Tibial nerve (tissue), 4 donors: Measurements from ENCODE around the gene UTF1. TPM values are rescaled to one million over a fixed set of nuclear protein-coding genes. Genes with fewer than 3 reads are reported as not detected.

Source experiments
- DNase-seq, 2 donors: peaks; one replicate each; pipeline ENCODE4 v3.0.0-alpha.2; 2019; ENCODE audit warnings: low spot score in 2 of 2
- H3K27ac ChIP-seq, 4 donors: fragments of 200-600 bp; sonication (generic) in 3 of 4; one replicate each; pipeline ENCODE4 v1.5.1; 2017 to 2019; ENCODE audit warnings: mild to moderate bottlenecking in 1 of 4
- H3K27me3 ChIP-seq, 2 donors: fragments of 200-600 bp; sonication (generic) in 1 of 2; one replicate each; pipeline versions ENCODE4 v1.5.1 to v1.6.0; 2017 to 2019
- H3K36me3 ChIP-seq, 3 donors: fragments of 200-600 bp; sonication (generic); one replicate each; pipeline ENCODE4 v1.5.1; 2018 to 2019
- H3K4me1 ChIP-seq, 4 donors: fragments of 200-600 bp; sonication (generic) in 3 of 4; one replicate each; pipeline ENCODE4 v1.5.1; 2017 to 2019
- H3K4me3 ChIP-seq, 4 donors: fragments of 200-600 bp; sonication (generic) in 3 of 4; one replicate each; pipeline ENCODE4 v1.5.1; 2017 to 2019; ENCODE audit warnings: mild to moderate bottlenecking in 1 of 4, moderate library complexity in 1 of 4
- H3K9me3 ChIP-seq, 4 donors: fragments of 200-600 bp; sonication (generic) in 3 of 4; one replicate each; pipeline ENCODE4 v1.5.1; 2017 to 2019
- CTCF ChIP-seq, 5 experiments: fragments of 200-600 bp in 3 of 5; fragments of 450-650 bp in 2 of 5; sonication (generic) in 3 of 5; IDR thresholded peaks; one replicate each; pipeline ENCODE4 v1.5.1; 2016 to 2019; ENCODE audit warnings: antibody characterized with exemption in 5 of 5, mild to moderate bottlenecking in 3 of 5, moderate library complexity in 2 of 5
- EP300 ChIP-seq, 2 donors: sonication (generic); formaldehyde crosslinking; IDR thresholded peaks; one replicate each; pipeline ENCODE4 v1.6.1; 2017; ENCODE audit warnings: antibody characterized with exemption in 2 of 2, mild to moderate bottlenecking in 1 of 2
- POLR2A ChIP-seq, 2 donors: fragments of 450-650 bp; IDR thresholded peaks; one replicate each; pipeline ENCODE4 v1.6.1; 2017; ENCODE audit warnings: antibody characterized with exemption in 2 of 2, mild to moderate bottlenecking in 2 of 2, moderate library complexity in 2 of 2
- WGBS, 2 donors: methylation state at CpG; one replicate each; pipeline ENCODE4 v1.1.5; 2018; 5-methylcytosine and 5-hydroxymethylcytosine counted together
- total RNA-seq, 4 donors: library from RNA; depleted of rRNA; stranded (reverse); fragments of >200 nt; gene quantifications; one replicate each; pipeline ENCODE4 v1.1.0, GENCODE V29; 2016

Gene UTF1
- total RNA-seq, 4 donors from 2014 or later = not detected

GRCh38 chr10:133249975-133250754, 20.1 kb downstream of the UTF1 start:
- WGBS, 2 donors = 41 to 49% methylated on average over 11 of the region's 11 CpGs
- Histone ChIP-seq H3K36me3 (no peaks in the 10 kb centered on the region), H3K9me3 (no peaks in the 10 kb centered on the region), H3K4me1 (no peaks in the 10 kb centered on the region), H3K27ac (no peak overlapping the region), H3K4me3 (no peak overlapping the region), H3K27me3 (peaks cover 0 to 50% of the 10 kb centered on the region in 2 donors)
- DNase-seq = no peak
- TF ChIP-seq CTCF (IDR thresholded peaks at IDR 0.05) = no peak
- TF ChIP-seq POLR2A (IDR thresholded peaks at IDR 0.05) = no peak
- no peak for TF ChIP-seq EP300 (IDR thresholded peaks at IDR 0.05)

- 45 to 67% methylated on average over 16 of the region's 28 CpGs for WGBS, 2 donors
Observed at GRCh38 chr10:133251388-133252222, 21.6 kb downstream of the UTF1 start.

GRCh38 chr10:133252223-133252552, 22.2 kb downstream of the UTF1 start:
- Histone ChIP-seq H3K9me3 (no peaks in the 10 kb centered on the region), H3K4me3 (no peak overlapping the region), H3K27ac (no peak overlapping the region), H3K36me3 (no peaks in the 10 kb centered on the region), H3K4me1 (peaks cover 0 to 3% (median under 1%) of the 10 kb centered on the region in 4 donors), H3K27me3 (peaks cover 0 to 31% of the 10 kb centered on the region in 2 donors)
- TF ChIP-seq POLR2A (IDR thresholded peaks at IDR 0.05) = no peak
- DNase-seq = no peak
- WGBS, 2 donors = 87 to 89% methylated on average over 11 to 12 of the region's 12 CpGs

More at GRCh38 chr10:133251388-133252222, 21.6 kb downstream of the UTF1 start:
- TF ChIP-seq EP300 (IDR thresholded peaks at IDR 0.05) = no peak
- TF ChIP-seq POLR2A (IDR thresholded peaks at IDR 0.05) = no peak
- TF ChIP-seq CTCF (IDR thresholded peaks at IDR 0.05) = no peak
- no peaks in the 10 kb centered on the region for H3K36me3 ChIP-seq
- H3K9me3 ChIP-seq = no peaks in the 10 kb centered on the region
- no peak overlapping the region for H3K27ac ChIP-seq
- H3K27me3 ChIP-seq = peaks cover 0 to 36% of the 10 kb centered on the region in 2 donors
- H3K4me3 ChIP-seq = no peak overlapping the region
- no peaks in the 10 kb centered on the region for H3K4me1 ChIP-seq
- DNase-seq = no peak

- no peak for DNase-seq
- H3K27me3 ChIP-seq = peaks cover 0 to 18% of the 10 kb centered on the region in 2 donors
- no peaks in the 10 kb centered on the region for H3K36me3 ChIP-seq
- H3K27ac ChIP-seq = no peak overlapping the region
- no peak for TF ChIP-seq CTCF (IDR thresholded peaks at IDR 0.05)
- no peak for TF ChIP-seq POLR2A (IDR thresholded peaks at IDR 0.05)
- TF ChIP-seq EP300 (IDR thresholded peaks at IDR 0.05) = no peak
- H3K9me3 ChIP-seq = no peaks in the 10 kb centered on the region
- no peak overlapping the region for H3K4me3 ChIP-seq
- WGBS, 2 donors = 76 to 79% methylated on average over 22 of the region's 22 CpGs
- H3K4me1 ChIP-seq = peaks cover 0 to 15% (median 10%) of the 10 kb centered on the region in 4 donors
Observed at GRCh38 chr10:133253361-133253955, 23.4 kb downstream of the UTF1 start.

- no peaks in the 10 kb centered on the region for H3K9me3 ChIP-seq
- no peaks in the 10 kb centered on the region for H3K36me3 ChIP-seq
- H3K27ac ChIP-seq = no peak overlapping the region
- no peak for TF ChIP-seq EP300 (IDR thresholded peaks at IDR 0.05)
- TF ChIP-seq POLR2A (IDR thresholded peaks at IDR 0.05) = no peak
- TF ChIP-seq CTCF (IDR thresholded peaks at IDR 0.05) = no peak
- H3K4me1 ChIP-seq = peaks cover 0 to 27% (median 21%) of the 10 kb centered on the region in 4 donors
- no peak overlapping the region for H3K4me3 ChIP-seq
- no peak for DNase-seq
- peaks cover 0 to 7% of the 10 kb centered on the region in 2 donors for H3K27me3 ChIP-seq
- WGBS, 2 donors = 52 to 71% methylated on average over 6 to 13 of the region's 13 CpGs
Observed at GRCh38 chr10:133254421-133255120, 24.6 kb downstream of the UTF1 start.
